GM19324 (cell line): Measurements from ENCODE around the gene DENND4C.
"Not testable (repeated sequence)": the region's sequence is repeated elsewhere in the genome, so short reads cannot be mapped to it uniquely, and the experiment has no call there.

Experiments used
- ATAC-seq: cut with Tn5 transposase; IDR thresholded peaks from one replicate; pipeline ENCODE4 v1.9.1; 2021; ENCODE audit warnings: mild to moderate bottlenecking, moderate library complexity; ENCODE audit not compliant: unreplicated experiment, low FRiP score

Gene DENND4C

GRCh38 chr9:19265602-19266001 lies 35.1 kb downstream of the DENND4C start:
- not testable (repeated sequence) for ATAC-seq

DNA sequence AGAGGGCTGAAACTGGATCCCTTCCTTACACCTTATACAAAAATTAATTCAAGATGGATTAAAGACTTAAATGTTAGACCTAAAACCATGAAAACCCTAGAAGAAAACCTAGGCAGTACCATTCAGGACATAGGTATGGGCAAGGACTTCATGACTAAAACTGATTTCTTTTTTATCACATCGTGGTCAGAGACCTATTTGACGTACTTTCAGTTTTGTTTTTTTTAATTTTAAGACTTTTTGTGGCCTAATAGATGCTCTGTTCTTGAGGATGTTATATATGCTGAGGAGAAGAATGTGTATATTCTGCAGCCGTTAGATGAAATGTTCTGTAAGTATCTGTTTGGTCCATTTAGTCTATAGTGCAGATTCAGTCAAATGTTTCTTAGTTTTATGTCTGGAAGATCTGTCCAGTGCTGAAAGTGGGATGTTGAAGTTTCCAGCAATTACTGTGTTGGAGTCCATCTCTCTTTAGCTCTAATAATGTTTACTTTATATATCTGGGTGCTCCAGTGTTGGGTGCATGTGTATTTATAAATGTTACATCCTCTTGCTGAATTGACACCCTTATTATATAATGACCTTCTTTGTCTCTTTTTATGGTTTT lies 36.4 kb downstream of the DENND4C start:
- not testable (repeated sequence) for ATAC-seq

- no peak for ATAC-seq
Observed at GRCh38 chr9:19269582-19269981, 39.1 kb downstream of the DENND4C start.

DNA sequence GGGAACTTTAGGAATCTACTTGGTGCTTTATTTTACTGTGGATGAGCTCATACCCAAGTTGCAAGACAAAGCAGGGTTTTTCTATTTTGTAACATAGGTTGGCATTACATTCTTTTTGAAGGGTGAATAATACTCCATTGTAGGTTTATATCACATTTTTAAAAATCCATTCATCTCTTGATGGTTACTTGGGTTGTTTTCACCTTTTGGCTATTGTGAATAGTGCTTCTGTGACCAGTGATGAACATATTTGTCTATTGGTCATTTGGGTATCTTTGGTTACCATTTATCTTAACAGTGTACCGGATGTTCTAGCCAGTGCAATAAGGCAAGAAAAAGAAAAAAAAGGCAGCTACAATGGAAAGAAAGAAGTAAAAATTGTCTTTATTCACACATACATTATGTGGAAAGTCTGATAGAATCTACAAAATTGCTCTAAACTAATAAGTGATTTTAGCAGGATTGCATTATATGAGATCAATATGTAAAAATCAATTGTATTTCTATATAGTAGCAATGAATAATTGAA lies 40.0 kb downstream of the DENND4C start:
- no peak for ATAC-seq

- ATAC-seq, result no peak
Observed at GRCh38 chr9:19271081-19271480, 40.6 kb downstream of the DENND4C start.

DNA sequence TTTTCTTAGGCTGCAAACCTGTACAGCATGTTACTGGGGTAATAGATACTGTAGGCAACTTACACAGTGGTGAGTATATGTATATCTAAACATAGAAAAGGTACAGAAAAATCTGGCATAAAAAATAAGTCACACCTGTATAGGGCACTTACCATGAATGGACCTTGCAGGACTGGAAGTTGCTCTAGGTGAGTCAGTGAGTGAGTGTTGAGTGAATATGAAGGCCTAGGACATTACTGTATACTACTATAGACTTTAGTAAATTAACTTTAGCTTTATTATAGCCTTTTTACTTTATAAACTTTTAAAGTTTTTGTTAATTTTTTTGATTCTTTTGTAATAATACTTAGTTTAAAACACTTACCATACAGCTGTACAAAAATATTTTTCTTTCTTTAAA lies 51.3 kb downstream of the DENND4C start:
- no peak for ATAC-seq

DNA sequence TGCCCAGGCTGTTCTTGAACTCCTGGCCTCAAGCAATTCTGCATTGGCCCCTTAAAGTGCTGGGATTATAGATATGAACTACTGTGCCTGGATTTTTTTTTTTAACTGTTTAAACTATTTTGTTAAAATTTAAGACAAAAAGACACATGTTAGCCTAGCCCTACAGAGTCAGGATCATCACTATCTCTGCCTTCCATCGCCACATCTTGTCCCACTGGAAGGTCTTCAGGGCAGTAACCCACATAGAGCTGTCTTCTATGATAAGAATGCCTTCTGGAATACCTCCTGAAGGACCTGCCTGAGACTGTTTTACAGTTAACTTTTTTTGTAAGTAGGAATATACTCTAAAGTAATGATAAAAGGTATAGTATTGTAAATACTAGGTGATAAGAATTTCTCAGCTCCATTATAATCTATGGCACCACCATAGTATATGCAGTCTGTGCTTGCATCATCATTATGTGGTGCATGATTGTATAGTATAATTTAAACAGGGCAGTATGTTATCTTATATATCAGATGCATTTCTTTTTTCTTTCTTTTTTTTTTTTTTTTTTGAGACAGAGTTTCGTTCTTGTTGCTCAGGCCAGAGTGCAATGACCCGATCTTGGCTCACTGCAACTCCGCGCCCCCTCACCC lies 52.7 kb downstream of the DENND4C start:
- ATAC-seq, result no peak

GRCh38 chr9:19284729-19285128 lies 54.2 kb downstream of the DENND4C start:
- no peak for ATAC-seq

DNA sequence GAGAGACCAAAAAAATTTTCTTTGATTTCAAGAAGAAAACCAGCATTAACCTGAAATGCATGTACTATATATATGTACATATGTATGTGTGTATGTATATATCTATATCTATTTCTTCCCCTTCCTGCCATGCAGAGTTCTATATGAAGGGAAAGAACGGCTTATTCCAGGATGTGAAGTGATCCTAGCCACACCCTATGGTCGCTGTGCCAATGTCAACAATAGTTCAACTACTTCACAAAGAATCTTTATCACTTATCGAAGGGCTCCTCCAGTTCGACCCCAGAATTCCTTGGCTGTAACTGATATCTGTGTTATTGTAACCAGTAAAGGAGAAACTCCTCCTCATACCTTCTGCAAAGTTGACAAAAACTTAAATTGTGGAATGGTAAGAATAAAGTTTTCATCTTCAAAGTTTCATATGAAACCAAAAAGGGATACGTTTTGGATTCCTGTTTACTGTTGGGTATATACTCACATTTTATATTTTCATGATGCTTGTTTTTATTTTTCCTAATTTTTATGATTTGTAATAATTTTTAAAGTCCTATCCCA lies 56.2 kb downstream of the DENND4C start:
- ATAC-seq, result no peak

GRCh38 chr9:19288081-19288480 lies 57.6 kb downstream of the DENND4C start:
- ATAC-seq, result no peak

DNA sequence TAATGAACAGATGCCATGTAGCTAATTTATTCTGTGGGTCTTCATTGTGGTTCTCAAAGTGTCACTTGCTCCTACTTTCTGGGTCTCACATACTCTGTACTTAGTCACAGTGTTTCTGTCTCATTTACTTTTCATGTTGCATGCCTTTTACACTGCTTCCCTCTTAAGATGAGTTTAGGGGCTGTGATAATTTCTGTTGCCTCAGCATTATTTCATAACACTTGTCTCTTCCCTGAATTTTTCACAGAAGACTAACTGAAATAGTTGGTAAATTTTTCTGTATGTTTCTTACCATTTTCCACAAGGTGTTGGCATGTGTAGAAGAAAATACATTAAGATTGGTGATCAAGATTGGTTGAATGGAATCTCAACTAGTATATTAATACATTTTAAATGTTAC lies 59.6 kb downstream of the DENND4C start:
- ATAC-seq, result no peak

- ATAC-seq, result no peak
Observed at GRCh38 chr9:19294219-19294618, 63.7 kb downstream of the DENND4C start.

- ATAC-seq, result no peak
Observed at GRCh38 chr9:19298436-19299000, 68.0 kb downstream of the DENND4C start.

DNA sequence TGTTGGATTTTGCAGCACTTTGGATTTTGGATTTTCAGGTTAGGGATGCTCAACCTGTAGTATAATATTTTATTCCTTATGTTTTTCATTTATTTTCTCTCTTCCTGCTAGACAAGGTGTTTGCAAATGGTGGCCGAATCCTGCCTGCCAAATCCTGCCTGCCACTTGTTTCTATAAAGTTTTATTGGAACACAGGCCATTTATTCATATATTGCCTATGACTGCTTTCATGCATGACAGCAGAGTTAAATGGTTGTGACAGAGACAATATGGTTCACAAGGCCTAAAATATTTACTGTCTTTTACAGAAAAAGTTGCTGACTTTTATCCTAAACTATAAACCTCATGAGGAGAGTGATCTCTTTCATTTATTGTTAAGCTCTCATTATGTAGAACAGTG lies 72.7 kb downstream of the DENND4C start:
- no peak for ATAC-seq

DNA sequence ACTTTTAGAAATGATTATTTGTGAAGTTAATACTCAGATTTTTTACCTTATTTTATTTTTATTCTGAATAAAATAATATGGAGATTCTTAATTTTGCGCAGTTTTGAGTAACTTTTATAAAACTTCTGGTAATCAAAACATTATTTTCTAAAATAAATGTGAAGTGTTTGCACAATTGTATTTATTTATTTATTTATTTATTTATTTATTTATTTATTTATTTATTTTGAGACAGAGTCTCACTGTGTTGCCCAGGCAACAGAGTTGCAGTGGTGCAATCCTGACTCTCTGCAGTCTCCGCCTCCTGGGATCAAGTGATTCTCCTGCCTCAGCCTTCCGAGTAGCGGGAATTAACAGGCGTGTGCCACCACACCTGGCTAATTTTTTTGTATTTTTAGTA lies 76.1 kb downstream of the DENND4C start:
- ATAC-seq, result no peak

DNA sequence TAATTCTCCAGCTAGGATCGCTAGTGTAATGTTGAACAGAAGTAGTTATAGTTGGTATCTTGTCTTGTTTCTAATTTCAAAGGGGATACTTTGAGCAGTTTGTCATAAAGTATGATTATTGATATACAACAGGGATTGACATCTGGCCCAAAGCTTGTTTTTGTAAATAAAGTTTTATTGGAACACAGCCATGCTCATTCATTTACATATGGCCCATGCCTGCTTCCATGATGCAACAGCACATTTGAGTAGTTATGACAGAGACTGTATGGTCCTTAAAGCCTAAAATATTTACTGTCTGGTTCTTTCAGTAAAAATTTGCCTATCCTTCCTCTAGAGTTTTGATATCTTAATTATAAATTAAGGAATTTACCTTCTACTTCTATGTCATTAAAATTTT lies 79.8 kb downstream of the DENND4C start:
- no peak for ATAC-seq

GRCh38 chr9:19313573-19313972 lies 83.1 kb downstream of the DENND4C start:
- no peak for ATAC-seq

- no peak for ATAC-seq
Observed at GRCh38 chr9:19320495-19320894, 90.0 kb downstream of the DENND4C start.

- ATAC-seq, result no peak
Observed at GRCh38 chr9:19331877-19332276, 101.4 kb downstream of the DENND4C start.

GRCh38 chr9:19336166-19336565 lies 105.7 kb downstream of the DENND4C start:
- ATAC-seq, result no peak

DNA sequence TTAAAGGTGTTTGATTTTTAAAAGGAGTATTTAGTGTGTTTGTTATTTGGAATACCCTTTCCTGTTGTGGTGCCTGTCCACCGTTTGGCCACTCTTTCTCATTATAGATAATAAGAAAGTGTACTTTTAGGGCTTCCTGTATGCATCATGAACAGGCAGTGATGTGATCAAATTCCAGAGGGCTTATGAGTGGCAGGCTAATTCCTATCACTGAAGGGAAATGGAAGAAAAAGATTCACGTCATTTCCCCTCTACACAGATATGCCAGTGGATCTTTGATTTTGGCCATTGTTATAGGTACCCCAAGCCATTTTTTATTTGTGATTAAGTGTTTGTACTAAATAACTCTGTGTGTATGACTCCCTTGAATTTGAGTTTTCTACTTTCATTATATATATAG lies 112.5 kb downstream of the DENND4C start:
- ATAC-seq, result no peak

DNA sequence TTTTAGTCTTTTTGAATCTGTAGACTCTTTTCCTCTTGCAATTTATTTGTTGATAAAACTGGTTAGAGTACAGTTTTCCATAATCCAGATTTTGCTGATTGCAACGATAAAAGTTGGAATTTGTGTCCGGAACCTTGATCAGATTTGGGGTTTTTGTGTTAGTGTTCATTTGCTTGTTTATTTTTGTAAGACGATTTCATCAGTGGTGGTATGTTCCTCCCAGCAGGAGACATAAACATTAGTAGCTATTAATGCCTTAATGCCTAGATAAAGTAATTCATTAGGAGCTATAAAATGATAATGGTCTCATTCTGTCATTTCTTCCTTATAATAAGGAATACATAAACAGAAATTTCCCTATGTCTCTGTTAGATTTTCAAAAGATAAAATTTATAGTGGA lies 128.2 kb downstream of the DENND4C start:
- ATAC-seq, result no peak
